A549 (cell line): ENCODE results near the gene KRT3. TPM values are rescaled to one million over a fixed set of nuclear protein-coding genes. Genes with fewer than 3 reads are reported as not detected.

Experiments used
- ATAC-seq, 2 experiments: fragments of 200-7000 bp in 1 of 2; fragments of >200 bp in 1 of 2; cut with Nextera tagmentation in 1 of 2; cut with Tn5 transposase in 1 of 2; 3 replicates each; pipeline versions ENCODE4 v1.8.0 to v1.9.1; 2018 to 2020; ENCODE audit warnings: mild to moderate bottlenecking in 1 of 2, moderate library complexity in 1 of 2
- CTCF ChIA-PET: fragments of 300-600 bp; sonication (Branson Sonifier 250); formaldehyde crosslinking; extraction: SDS; loops from one replicate; lab custom pipeline; 2021; ENCODE audit warnings: antibody characterized with exemption, inconsistent platforms; lab: Yijun Ruan, JAX
- POLR2A ChIA-PET: fragments of 350-600 bp; formaldehyde crosslinking; extraction: SDS; loops from one replicate; lab custom pipeline; 2021; ENCODE audit warnings: antibody characterized with exemption, inconsistent platforms; lab: Yijun Ruan, JAX
- DNase-seq, 2 experiments: peaks; one replicate each; pipeline versions ENCODE4 v3.0.0 to v3.0.0-alpha.2; 2011 to 2016; ENCODE audit warnings: low read depth in 1 of 2, low spot score in 1 of 2
- FAIRE-seq: peaks from 2 replicates; lab custom pipeline; 2011; peaks lifted over from hg19 to GRCh38; lab: Jason Lieb, UNC
- H3K27ac ChIP-seq, 2 experiments: fragments of >200 bp; sonication (Bioruptor Twin); formaldehyde crosslinking; 3 replicates each; pipeline ENCODE4 v1.5.1; 2016 to 2017
- H3K4me1 ChIP-seq: fragments of >200 bp; sonication (Bioruptor Twin); formaldehyde crosslinking; 3 replicates; pipeline ENCODE4 v1.6.1; 2016
- H3K4me2 ChIP-seq: fragments of >200 bp; sonication (Bioruptor Twin); formaldehyde crosslinking; 3 replicates; pipeline ENCODE4 v1.6.1; 2016
- H3K4me3 ChIP-seq: fragments of >200 bp; sonication (Bioruptor Twin); formaldehyde crosslinking; 3 replicates; pipeline ENCODE4 v1.5.1; 2016
- H3K9me3 ChIP-seq: fragments of >200 bp; sonication (Bioruptor Twin); formaldehyde crosslinking; 3 replicates; pipeline ENCODE4 v1.6.1; 2016
- ATOH8 ChIP-seq: fragments of 250-450 bp; sonication (Bioruptor Pico); IDR thresholded peaks from 2 replicates; pipeline ENCODE4 v1.5.0; 2020; ENCODE audit warnings: low read depth, mild to moderate bottlenecking, moderate library complexity
- CHD2 ChIP-seq: fragments of 150-350 bp; IDR thresholded peaks from 2 replicates; pipeline ENCODE4 v1.6.1; 2014; ENCODE audit warnings: low read length; ENCODE audit not compliant: partially characterized antibody
- EP300 ChIP-seq, 2 experiments: fragments of >200 bp; sonication (Bioruptor Twin); formaldehyde crosslinking; IDR thresholded peaks; 2 replicates in 1 of 2; 3 replicates in 1 of 2; pipeline ENCODE4 v1.6.1; 2016 to 2017
- FOXS1 ChIP-seq: fragments of 250-450 bp; sonication (Bioruptor Pico); IDR thresholded peaks from 2 replicates; pipeline ENCODE4 v1.5.0; 2020; ENCODE audit warnings: mild to moderate bottlenecking, moderate library complexity
- HDAC2 ChIP-seq: fragments of 200-600 bp; sonication (generic); IDR thresholded peaks from 2 replicates; pipeline ENCODE4 v1.6.1; 2016
- HEYL ChIP-seq: fragments of 250-450 bp; sonication (Bioruptor Pico); IDR thresholded peaks from 2 replicates; pipeline ENCODE4 v1.8.0; 2021; ENCODE audit warnings: mild to moderate bottlenecking, moderate library complexity
- HMGXB4 ChIP-seq: fragments of 250-450 bp; sonication (Bioruptor Pico); IDR thresholded peaks from 2 replicates; pipeline ENCODE4 v1.5.0; 2021; ENCODE audit warnings: mild to moderate bottlenecking, moderate library complexity, borderline replicate concordance
- HOXB13 ChIP-seq: fragments of 250-450 bp; sonication (Bioruptor Pico); IDR thresholded peaks from 2 replicates; pipeline ENCODE4 v1.5.0; 2020; ENCODE audit warnings: low read depth, mild to moderate bottlenecking, moderate library complexity
- HOXB5 ChIP-seq: fragments of 250-450 bp; sonication (Bioruptor Pico); IDR thresholded peaks from 2 replicates; pipeline ENCODE4 v1.5.0; 2020; ENCODE audit warnings: mild to moderate bottlenecking, moderate library complexity
- JUN ChIP-seq, 2 experiments: fragments of >200 bp; sonication (Bioruptor Twin); formaldehyde crosslinking; IDR thresholded peaks; 2 replicates in 1 of 2; 3 replicates in 1 of 2; pipeline ENCODE4 v1.6.1; 2016 to 2017
- NFE2L2 ChIP-seq: fragments of 150-350 bp; conservative IDR thresholded peaks from 2 replicates; pipeline ENCODE4 v1.6.1; 2014; ENCODE audit warnings: low read length
- PHF8 ChIP-seq: fragments of 200-600 bp; sonication (generic); IDR thresholded peaks from 2 replicates; pipeline ENCODE4 v1.6.1; 2016; ENCODE audit warnings: low read depth, mild to moderate bottlenecking, antibody characterized with exemption, moderate library complexity, borderline replicate concordance
- POLR2A ChIP-seq: IDR thresholded peaks from 2 replicates; pipeline ENCODE4 v1.6.1; 2012; ENCODE audit warnings: mild to moderate bottlenecking, low read length
- RAD21 ChIP-seq, 2 experiments: fragments of >200 bp in 1 of 2; sonication (Bioruptor Twin) in 1 of 2; formaldehyde crosslinking in 1 of 2; IDR thresholded peaks in 1 of 2; conservative IDR thresholded peaks in 1 of 2; 2 replicates in 1 of 2; 3 replicates in 1 of 2; pipeline ENCODE4 v1.6.1; 2012 to 2018; ENCODE audit warnings: inconsistent platforms in 1 of 2
- RARB ChIP-seq: fragments of 250-450 bp; sonication (Bioruptor Pico); IDR thresholded peaks from 2 replicates; pipeline ENCODE4 v1.8.0; 2021; ENCODE audit warnings: mild to moderate bottlenecking, moderate library complexity
- WGBS: methylation state at CpG from one replicate; pipeline ENCODE4 v1.1.6; 2017; ENCODE audit errors: missing lambda C conversion rate; 5-methylcytosine and 5-hydroxymethylcytosine counted together
- polyA plus RNA-seq, 4 experiments: library from polyadenylated mRNA; depleted of rRNA in 3 of 4; stranded (reverse); fragments of >200 nt; fragmentation: RNase III in 1 of 4; extraction: RNeasy Plus Mini Kit Qiagen cat#74134 plus additional on column Dnase treatment in 1 of 4; gene quantifications; 2 replicates in 3 of 4; 3 replicates in 1 of 4; pipeline ENCODE4 v1.2.3, GENCODE V29; 2011 to 2017

The KRT3 gene
- polyA plus RNA-seq, 2 of the 4 experiments (the other 2 are of a cell fraction), result 0.04 to 0.06 TPM

GRCh38 chr12:52826611-52827498 lies 30.9 kb upstream of the KRT3 start:
- ChIA-PET CTCF (interaction anchor here (0.6 to 1.1 kb wide), 4 partner anchors 10 to 458 kb away, joined by 3 to 4 read pairs (median 3); no protein-coding TSS in a partner anchor), POLR2A (no interaction called here)
- DNase-seq (peak in 1 of 2 experiments; percentile 41), ATAC-seq (peak in 1 of 2 experiments; percentile 45; a peak in 3 of 6 replicates), FAIRE-seq (no peak)
- H3K4me1 ChIP-seq, result peaks cover 25% of the 10 kb centered on the region
- 0 out of 3 replicates have a peak overlapping the region, but pooled peaks have one; percentile 11 for H3K4me2 ChIP-seq
- 86% methylated on average over 11 of the region's 11 CpGs for WGBS
- H3K9me3 ChIP-seq, result no peaks in the 10 kb centered on the region
- no peak overlapping the region for H3K27ac ChIP-seq
- TF ChIP-seq POLR2A (0 out of 2 replicates have a peak, but pooled peaks have one; percentile 11), HOXB13 (CRISPR knock-in tag) (no peak)
- H3K4me3 ChIP-seq, result no peak overlapping the region

GRCh38 chr12:52825961-52826360 lies 30.0 kb upstream of the KRT3 start:
- Histone ChIP-seq H3K4me3 (no peak overlapping the region), H3K4me2 (no peak overlapping the region), H3K4me1 (peaks cover 34% of the 10 kb centered on the region), H3K27ac (no peak overlapping the region), H3K9me3 (no peaks in the 10 kb centered on the region)
- DNase-seq, result no peak
- ATAC-seq, result no peak
- WGBS, result 88% methylated on average over 4 of the region's 4 CpGs
- no peak for FAIRE-seq
- TF ChIP-seq HEYL (CRISPR knock-in tag) (no peak), HMGXB4 (CRISPR knock-in tag) (no peak), HDAC2 (no peak), PHF8 (no peak), CHD2 (no peak), NFE2L2 (no peak), JUN (IDR thresholded peaks at IDR 0.05) (no peak), EP300 (IDR thresholded peaks at IDR 0.05) (no peak), ATOH8 (no peak), RAD21 (conservative IDR thresholded peaks at IDR 0.05 in 1 of 2, IDR thresholded peaks at IDR 0.05 in 1 of 2) (no peak), HOXB5 (CRISPR knock-in tag) (no peak)
- ChIA-PET CTCF (interaction anchor here (1.1 kb wide), 1 partner anchor 9 kb away, joined by 3 read pairs; no protein-coding TSS in a partner anchor), POLR2A (no interaction called here)

DNA sequence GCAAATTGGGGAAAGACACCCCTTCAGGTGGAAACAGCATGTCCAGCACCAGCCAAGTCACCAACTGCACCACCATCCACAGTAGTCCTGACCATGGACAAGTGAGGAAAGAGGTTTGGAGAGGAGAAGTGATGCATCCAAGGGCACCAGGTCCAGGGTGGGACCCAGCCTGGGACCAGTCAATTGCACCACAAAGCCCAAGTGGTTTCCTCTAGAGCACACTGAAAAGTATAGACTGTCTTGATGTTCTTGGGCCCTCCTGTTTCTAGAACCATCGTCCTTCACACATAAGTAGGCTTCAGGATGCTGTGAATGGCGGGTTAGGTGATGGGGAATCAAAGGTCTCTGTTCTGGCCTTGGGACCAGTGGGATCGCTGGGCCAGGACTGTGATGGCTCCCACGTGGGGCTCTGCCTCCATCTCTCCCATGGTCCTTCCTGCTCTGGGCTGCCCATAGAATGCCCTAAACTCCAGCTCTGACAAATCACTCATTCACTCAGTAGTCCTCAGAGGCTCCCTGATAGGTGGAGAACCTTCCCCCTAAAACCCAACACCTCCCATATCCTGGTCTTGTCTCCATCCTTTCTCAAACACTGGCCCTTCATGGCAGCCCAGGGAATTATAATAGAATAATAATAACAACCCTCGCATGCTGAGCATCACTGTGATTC lies 29.0 kb upstream of the KRT3 start:
- no peak for FAIRE-seq
- H3K4me2 ChIP-seq, result no peak overlapping the region
- H3K4me3 ChIP-seq, result no peak overlapping the region
- 89% methylated on average over 5 of the region's 5 CpGs for WGBS
- no peak for DNase-seq
- ATAC-seq, result no peak
- CTCF ChIA-PET, result interaction anchor here (1.0 to 1.6 kb wide), 2 partner anchors 10 to 55 kb away, joined by 3 to 5 read pairs; no protein-coding TSS in a partner anchor
- no peak for TF ChIP-seq PHF8
- TF ChIP-seq CHD2, result no peak
- no peak for TF ChIP-seq FOXS1 (CRISPR knock-in tag)
- no peak for TF ChIP-seq NFE2L2
- TF ChIP-seq RARB (CRISPR knock-in tag), result no peak
- no peaks in the 10 kb centered on the region for H3K9me3 ChIP-seq
- no peak overlapping the region for H3K27ac ChIP-seq
- POLR2A ChIA-PET, result no interaction called here
- peaks cover 35% of the 10 kb centered on the region for H3K4me1 ChIP-seq
